HG03521 (cell line): ENCODE data around the gene SERINC1.

Experiments used
- ATAC-seq: cut with Tn5 transposase; IDR thresholded peaks from one replicate; pipeline ENCODE4 v1.9.1; 2021; ENCODE audit warnings: mild to moderate bottlenecking, moderate library complexity; ENCODE audit not compliant: unreplicated experiment

The SERINC1 gene

GRCh38 chr6:122394016-122394415, 77.6 kb downstream of the SERINC1 start:
- ATAC-seq, result no peak

GRCh38 chr6:122393351-122393896, 78.2 kb downstream of the SERINC1 start:
- ATAC-seq, result no peak
